Liver (tissue), 9 donors: ENCODE data around the gene C14orf119. TPM values are rescaled to one million over a fixed set of nuclear protein-coding genes. Genes with fewer than 3 reads are reported as not detected.
A peak's percentile ranks its signal among the peaks of the same experiment; 100 is the strongest.

Experiments
- DNase-seq: peaks from one replicate; pipeline ENCODE4 v3.0.0-alpha.2; 2017; ENCODE audit warnings: low spot score
- H3K27ac ChIP-seq, 2 donors: one replicate each; pipeline ENCODE4 v1.7.0; 2013; ENCODE audit warnings: inconsistent platforms in 2 of 2, low read length in 2 of 2, control low read depth in 1 of 2, low read depth in 1 of 2, mild to moderate bottlenecking in 1 of 2
- H3K27me3 ChIP-seq, 4 donors: one replicate each; pipeline versions ENCODE4 v1.6.1 to v1.7.0; 2013; ENCODE audit warnings: low read length in 3 of 4, inconsistent platforms in 1 of 4, mild to moderate bottlenecking in 1 of 4, moderate library complexity in 1 of 4; ENCODE audit not compliant: control insufficient read depth in 4 of 4, insufficient read depth in 4 of 4
- H3K36me3 ChIP-seq, 4 donors: one replicate each; pipeline versions ENCODE4 v1.6.1 to v1.7.0; 2013; ENCODE audit warnings: low read length in 3 of 4, mild to moderate bottlenecking in 3 of 4, low read depth in 1 of 4, moderate library complexity in 1 of 4; ENCODE audit not compliant: control insufficient read depth in 4 of 4, insufficient read depth in 3 of 4
- H3K4me1 ChIP-seq, 4 donors: one replicate each; pipeline versions ENCODE4 v1.6.1 to v1.7.0; 2013; ENCODE audit warnings: low read length in 3 of 4, mild to moderate bottlenecking in 3 of 4, moderate library complexity in 1 of 4; ENCODE audit not compliant: control insufficient read depth in 4 of 4, insufficient read depth in 4 of 4
- H3K4me3 ChIP-seq, 3 donors: one replicate each; pipeline versions ENCODE4 v1.6.1 to v1.7.0; 2013; ENCODE audit warnings: low read length in 3 of 3, control low read depth in 1 of 3, low read depth in 1 of 3, mild to moderate bottlenecking in 1 of 3
- H3K9ac ChIP-seq, 2 donors: one replicate each; pipeline ENCODE4 v1.7.0; 2013; ENCODE audit warnings: low read length in 2 of 2, mild to moderate bottlenecking in 2 of 2, moderate library complexity in 2 of 2, control low read depth in 1 of 2, low read depth in 1 of 2
- H3K9me3 ChIP-seq, 4 donors: one replicate each; pipeline versions ENCODE4 v1.6.1 to v1.7.0; 2013; ENCODE audit warnings: low read length in 3 of 4; ENCODE audit not compliant: control insufficient read depth in 4 of 4
- EGR1 ChIP-seq, 2 donors: IDR thresholded peaks; 2 replicates each; pipeline ENCODE4 v1.6.1; 2016 to 2018; ENCODE audit warnings: antibody characterized with exemption in 2 of 2, low read depth in 2 of 2
- FOXA1 ChIP-seq: IDR thresholded peaks from 2 replicates; pipeline ENCODE4 v1.6.1; 2016; ENCODE audit warnings: antibody characterized with exemption
- FOXA2 ChIP-seq: IDR thresholded peaks from 2 replicates; pipeline ENCODE4 v1.6.1; 2016; ENCODE audit warnings: antibody characterized with exemption
- GABPA ChIP-seq, 2 donors: IDR thresholded peaks in 1 of 2; conservative IDR thresholded peaks in 1 of 2; 2 replicates each; pipeline ENCODE4 v1.6.1; 2016; ENCODE audit warnings: antibody characterized with exemption in 2 of 2, mild to moderate bottlenecking in 1 of 2, moderate library complexity in 1 of 2
- HNF4A ChIP-seq, 2 donors: conservative IDR thresholded peaks; 2 replicates each; pipeline ENCODE4 v1.6.1; 2016; ENCODE audit warnings: antibody characterized with exemption in 2 of 2, mild to moderate bottlenecking in 2 of 2
- HNF4G ChIP-seq: IDR thresholded peaks from 2 replicates; pipeline ENCODE4 v1.6.1; 2016; ENCODE audit warnings: antibody characterized with exemption
- JUND ChIP-seq, 2 donors: IDR thresholded peaks; 2 replicates each; pipeline ENCODE4 v1.6.1; 2016; ENCODE audit warnings: antibody characterized with exemption in 2 of 2
- NR2F2 ChIP-seq: IDR thresholded peaks from 2 replicates; pipeline ENCODE4 v1.6.1; 2016; ENCODE audit warnings: antibody characterized with exemption
- RAD21 ChIP-seq, 2 donors: IDR thresholded peaks; 2 replicates each; pipeline ENCODE4 v1.6.1; 2016; ENCODE audit warnings: antibody characterized with exemption in 2 of 2, mild to moderate bottlenecking in 2 of 2
- RXRA ChIP-seq, 2 donors: IDR thresholded peaks; 2 replicates each; pipeline ENCODE4 v1.6.1; 2017 to 2018; ENCODE audit warnings: antibody characterized with exemption in 2 of 2, mild to moderate bottlenecking in 1 of 2
- SP1 ChIP-seq: IDR thresholded peaks from 2 replicates; pipeline ENCODE4 v1.6.1; 2018; ENCODE audit warnings: antibody characterized with exemption, mild to moderate bottlenecking
- TAF1 ChIP-seq: conservative IDR thresholded peaks from 2 replicates; pipeline ENCODE4 v1.6.1; 2016; ENCODE audit warnings: antibody characterized with exemption, mild to moderate bottlenecking
- YY1 ChIP-seq: IDR thresholded peaks from 2 replicates; pipeline ENCODE4 v1.6.1; 2016; ENCODE audit warnings: antibody characterized with exemption, mild to moderate bottlenecking
- WGBS: extraction: QIAGEN DNeasy Blood & Tissue Kit; methylation state at CpG from one replicate; pipeline ENCODE4 v1.1.7; 2013; 5-methylcytosine and 5-hydroxymethylcytosine counted together
- polyA plus RNA-seq, 2 donors: library from polyadenylated mRNA; stranded (reverse) in 1 of 2; unstranded in 1 of 2; fragments of 200-250 nt in 1 of 2; fragments of >200 nt in 1 of 2; fragmentation: Nextera tagmentation in 1 of 2; extraction: Ambion mirVana in 1 of 2; gene quantifications; one replicate each; pipeline versions ENCODE4 v1.2.1 to v1.2.3, GENCODE V29; 2013 to 2015
- total RNA-seq, 2 donors: library from RNA; depleted of rRNA; stranded (reverse); fragments of >200 nt; gene quantifications; one replicate each; pipeline ENCODE4 v1.2.3, GENCODE V29; 2014
- TF ChIP-seq, protein P1 (sequence below): IDR thresholded peaks from 2 replicates; pipeline ENCODE4 v1.6.1; 2016; ENCODE audit warnings: antibody characterized with exemption, mild to moderate bottlenecking
- TF ChIP-seq, protein P2 (sequence below): IDR thresholded peaks from 2 replicates; pipeline ENCODE4 v1.6.1; 2016; ENCODE audit warnings: antibody characterized with exemption
- TF ChIP-seq, protein P3 (sequence below): IDR thresholded peaks from 2 replicates; pipeline ENCODE4 v1.6.1; 2016; ENCODE audit warnings: antibody characterized with exemption
- TF ChIP-seq, protein P4 (sequence below): IDR thresholded peaks from 2 replicates; pipeline ENCODE4 v1.6.1; 2016; ENCODE audit warnings: antibody characterized with exemption
- TF ChIP-seq, protein P5 (sequence below): fragments of 150-350 bp; IDR thresholded peaks from 2 replicates; pipeline ENCODE4 v1.5.1; 2017; ENCODE audit warnings: improper control_type of control experiment, low read depth, low read length; ENCODE audit not compliant: missing input control
- donor health status: healthy.
- donor health status: healthy.
- donor health status: healthy.
- donor health status: healthy.
- donor health status: healthy.

The C14orf119 gene
- total and polyA plus RNA-seq, 4 donors: 9.0 to 27.1 (median 17.7) TPM

DNA sequence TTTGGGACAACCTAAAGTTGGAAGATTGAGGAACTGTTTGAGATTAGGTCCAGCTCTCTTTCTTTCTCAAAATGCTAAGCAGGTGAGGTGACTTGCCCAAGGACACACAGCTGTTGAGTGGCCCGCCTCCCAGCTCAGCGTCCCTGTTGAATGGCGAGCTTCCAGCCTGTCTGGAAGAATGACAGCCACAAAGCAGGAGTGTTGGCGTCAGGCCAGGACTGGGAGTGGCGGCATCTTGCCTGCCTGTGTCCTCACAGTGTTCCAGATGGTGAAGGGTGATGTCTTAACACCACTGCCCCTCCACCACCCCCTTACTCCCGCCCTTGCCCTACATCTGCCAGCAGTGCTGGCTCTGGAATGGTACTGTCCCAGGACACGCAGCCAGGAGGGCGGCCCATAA lies 28.1 kb downstream of the C14orf119 start:
- H3K27me3 ChIP-seq: no peaks in the 10 kb centered on the region
- no peak overlapping the region for H3K27ac ChIP-seq
- H3K4me3 ChIP-seq: no peak overlapping the region
- no peaks in the 10 kb centered on the region for H3K36me3 ChIP-seq
- H3K9ac ChIP-seq: no peak overlapping the region
- WGBS: 66% methylated on average over 8 of the region's 8 CpGs
- peak; percentile 76 for DNase-seq
- TF ChIP-seq FOXA2 (no peak), NR2F2 (no peak), HNF4G (no peak), RAD21 (IDR thresholded peaks at IDR 0.05) (no peak), RXRA (IDR thresholded peaks at IDR 0.05) (no peak), HNF4A (conservative IDR thresholded peaks at IDR 0.05) (no peak), TAF1 (no peak), YY1 (no peak), JUND (IDR thresholded peaks at IDR 0.05) (no peak), GABPA (IDR thresholded peaks at IDR 0.05 in 1 of 2, conservative IDR thresholded peaks at IDR 0.05 in 1 of 2) (no peak), SP1 (no peak), FOXA1 (no peak)
- TF ChIP-seq, protein P1, sequence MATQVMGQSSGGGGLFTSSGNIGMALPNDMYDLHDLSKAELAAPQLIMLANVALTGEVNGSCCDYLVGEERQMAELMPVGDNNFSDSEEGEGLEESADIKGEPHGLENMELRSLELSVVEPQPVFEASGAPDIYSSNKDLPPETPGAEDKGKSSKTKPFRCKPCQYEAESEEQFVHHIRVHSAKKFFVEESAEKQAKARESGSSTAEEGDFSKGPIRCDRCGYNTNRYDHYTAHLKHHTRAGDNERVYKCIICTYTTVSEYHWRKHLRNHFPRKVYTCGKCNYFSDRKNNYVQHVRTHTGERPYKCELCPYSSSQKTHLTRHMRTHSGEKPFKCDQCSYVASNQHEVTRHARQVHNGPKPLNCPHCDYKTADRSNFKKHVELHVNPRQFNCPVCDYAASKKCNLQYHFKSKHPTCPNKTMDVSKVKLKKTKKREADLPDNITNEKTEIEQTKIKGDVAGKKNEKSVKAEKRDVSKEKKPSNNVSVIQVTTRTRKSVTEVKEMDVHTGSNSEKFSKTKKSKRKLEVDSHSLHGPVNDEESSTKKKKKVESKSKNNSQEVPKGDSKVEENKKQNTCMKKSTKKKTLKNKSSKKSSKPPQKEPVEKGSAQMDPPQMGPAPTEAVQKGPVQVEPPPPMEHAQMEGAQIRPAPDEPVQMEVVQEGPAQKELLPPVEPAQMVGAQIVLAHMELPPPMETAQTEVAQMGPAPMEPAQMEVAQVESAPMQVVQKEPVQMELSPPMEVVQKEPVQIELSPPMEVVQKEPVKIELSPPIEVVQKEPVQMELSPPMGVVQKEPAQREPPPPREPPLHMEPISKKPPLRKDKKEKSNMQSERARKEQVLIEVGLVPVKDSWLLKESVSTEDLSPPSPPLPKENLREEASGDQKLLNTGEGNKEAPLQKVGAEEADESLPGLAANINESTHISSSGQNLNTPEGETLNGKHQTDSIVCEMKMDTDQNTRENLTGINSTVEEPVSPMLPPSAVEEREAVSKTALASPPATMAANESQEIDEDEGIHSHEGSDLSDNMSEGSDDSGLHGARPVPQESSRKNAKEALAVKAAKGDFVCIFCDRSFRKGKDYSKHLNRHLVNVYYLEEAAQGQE: no peak
- TF ChIP-seq, protein P2, sequence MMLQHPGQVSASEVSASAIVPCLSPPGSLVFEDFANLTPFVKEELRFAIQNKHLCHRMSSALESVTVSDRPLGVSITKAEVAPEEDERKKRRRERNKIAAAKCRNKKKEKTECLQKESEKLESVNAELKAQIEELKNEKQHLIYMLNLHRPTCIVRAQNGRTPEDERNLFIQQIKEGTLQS: no peak
- TF ChIP-seq, protein P3, sequence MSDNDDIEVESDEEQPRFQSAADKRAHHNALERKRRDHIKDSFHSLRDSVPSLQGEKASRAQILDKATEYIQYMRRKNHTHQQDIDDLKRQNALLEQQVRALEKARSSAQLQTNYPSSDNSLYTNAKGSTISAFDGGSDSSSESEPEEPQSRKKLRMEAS: no peak
- H3K4me1 ChIP-seq: peaks cover 0 to 5% (median 2%) of the 10 kb centered on the region in 4 donors
- H3K9me3 ChIP-seq: no peaks in the 10 kb centered on the region

DNA sequence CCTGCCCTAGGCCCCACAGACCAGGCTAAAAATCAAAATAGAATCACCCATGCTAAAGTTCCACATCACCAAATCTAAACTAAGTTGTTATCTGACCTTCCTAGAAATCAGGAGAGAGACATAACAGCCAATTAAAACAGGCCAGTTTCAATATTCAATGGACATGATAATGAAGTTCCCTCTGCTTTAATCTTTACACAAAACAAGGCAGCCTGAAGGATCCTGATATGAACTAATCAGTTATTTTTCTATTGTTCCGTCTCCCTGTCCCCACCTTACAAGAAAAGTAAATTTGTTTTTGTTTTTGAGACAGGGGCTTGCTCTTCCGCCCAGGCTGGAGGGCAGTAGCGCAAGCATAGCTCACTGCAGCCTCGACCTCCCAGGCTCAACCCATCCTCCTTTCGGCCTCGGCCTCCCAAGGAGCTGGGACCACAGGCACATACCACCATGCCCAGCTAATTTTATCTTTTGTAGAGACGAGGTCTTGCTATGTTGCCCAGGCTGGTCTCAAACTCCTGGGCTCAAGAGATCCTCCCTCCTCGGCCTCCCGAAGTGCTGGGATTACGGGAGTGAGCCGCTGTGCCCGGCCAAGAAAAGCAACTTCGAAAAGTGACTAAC lies 29.1 kb downstream of the C14orf119 start:
- H3K4me1 ChIP-seq: peaks cover 0 to 5% (median 2%) of the 10 kb centered on the region in 4 donors
- DNase-seq: no peak
- H3K9ac ChIP-seq: no peak overlapping the region
- H3K9me3 ChIP-seq: no peaks in the 10 kb centered on the region
- WGBS: 88% methylated on average over 13 of the region's 13 CpGs
- no peaks in the 10 kb centered on the region for H3K27me3 ChIP-seq
- no peaks in the 10 kb centered on the region for H3K36me3 ChIP-seq
- H3K4me3 ChIP-seq: no peak overlapping the region
- no peak overlapping the region for H3K27ac ChIP-seq
- TF ChIP-seq, protein P3: no peak
- no peak for TF ChIP-seq FOXA1
- TF ChIP-seq SP1: no peak
- TF ChIP-seq, protein P4, sequence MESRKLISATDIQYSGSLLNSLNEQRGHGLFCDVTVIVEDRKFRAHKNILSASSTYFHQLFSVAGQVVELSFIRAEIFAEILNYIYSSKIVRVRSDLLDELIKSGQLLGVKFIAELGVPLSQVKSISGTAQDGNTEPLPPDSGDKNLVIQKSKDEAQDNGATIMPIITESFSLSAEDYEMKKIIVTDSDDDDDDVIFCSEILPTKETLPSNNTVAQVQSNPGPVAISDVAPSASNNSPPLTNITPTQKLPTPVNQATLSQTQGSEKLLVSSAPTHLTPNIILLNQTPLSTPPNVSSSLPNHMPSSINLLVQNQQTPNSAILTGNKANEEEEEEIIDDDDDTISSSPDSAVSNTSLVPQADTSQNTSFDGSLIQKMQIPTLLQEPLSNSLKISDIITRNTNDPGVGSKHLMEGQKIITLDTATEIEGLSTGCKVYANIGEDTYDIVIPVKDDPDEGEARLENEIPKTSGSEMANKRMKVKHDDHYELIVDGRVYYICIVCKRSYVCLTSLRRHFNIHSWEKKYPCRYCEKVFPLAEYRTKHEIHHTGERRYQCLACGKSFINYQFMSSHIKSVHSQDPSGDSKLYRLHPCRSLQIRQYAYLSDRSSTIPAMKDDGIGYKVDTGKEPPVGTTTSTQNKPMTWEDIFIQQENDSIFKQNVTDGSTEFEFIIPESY: no peak
- TF ChIP-seq HNF4A (conservative IDR thresholded peaks at IDR 0.05): no peak
- no peak for TF ChIP-seq GABPA (IDR thresholded peaks at IDR 0.05 in 1 of 2, conservative IDR thresholded peaks at IDR 0.05 in 1 of 2)
- no peak for TF ChIP-seq YY1
- no peak for TF ChIP-seq RAD21 (IDR thresholded peaks at IDR 0.05)
- TF ChIP-seq, protein P5, sequence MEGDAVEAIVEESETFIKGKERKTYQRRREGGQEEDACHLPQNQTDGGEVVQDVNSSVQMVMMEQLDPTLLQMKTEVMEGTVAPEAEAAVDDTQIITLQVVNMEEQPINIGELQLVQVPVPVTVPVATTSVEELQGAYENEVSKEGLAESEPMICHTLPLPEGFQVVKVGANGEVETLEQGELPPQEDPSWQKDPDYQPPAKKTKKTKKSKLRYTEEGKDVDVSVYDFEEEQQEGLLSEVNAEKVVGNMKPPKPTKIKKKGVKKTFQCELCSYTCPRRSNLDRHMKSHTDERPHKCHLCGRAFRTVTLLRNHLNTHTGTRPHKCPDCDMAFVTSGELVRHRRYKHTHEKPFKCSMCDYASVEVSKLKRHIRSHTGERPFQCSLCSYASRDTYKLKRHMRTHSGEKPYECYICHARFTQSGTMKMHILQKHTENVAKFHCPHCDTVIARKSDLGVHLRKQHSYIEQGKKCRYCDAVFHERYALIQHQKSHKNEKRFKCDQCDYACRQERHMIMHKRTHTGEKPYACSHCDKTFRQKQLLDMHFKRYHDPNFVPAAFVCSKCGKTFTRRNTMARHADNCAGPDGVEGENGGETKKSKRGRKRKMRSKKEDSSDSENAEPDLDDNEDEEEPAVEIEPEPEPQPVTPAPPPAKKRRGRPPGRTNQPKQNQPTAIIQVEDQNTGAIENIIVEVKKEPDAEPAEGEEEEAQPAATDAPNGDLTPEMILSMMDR: no peak
- no peak for TF ChIP-seq EGR1 (IDR thresholded peaks at IDR 0.05; ENCODE audit: low read depth in 2 of 2)
- TF ChIP-seq, protein P2: no peak
- TF ChIP-seq TAF1: no peak
